ENCODE results near the gene CACNA1E.

DNA sequence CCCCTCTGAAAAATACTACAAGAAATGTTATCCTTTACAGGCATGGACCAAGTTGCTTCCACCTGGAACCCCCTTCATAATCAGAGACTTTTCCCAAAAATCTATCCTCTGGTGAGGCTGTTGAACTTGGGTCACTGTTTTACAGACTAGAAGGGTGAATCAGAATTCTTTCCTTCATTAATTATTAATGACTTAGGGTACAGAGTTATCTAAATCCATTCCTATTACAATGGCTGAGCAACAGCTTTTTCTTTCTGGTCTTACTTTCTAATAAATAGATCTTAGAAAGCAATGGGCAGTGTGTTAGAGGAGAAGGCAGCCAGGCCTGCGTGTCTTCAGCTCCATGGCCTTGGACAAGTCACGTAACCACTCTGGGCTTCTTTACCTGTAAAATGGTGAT is 294.0 kb downstream of the CACNA1E start:
- TF ChIP-seq, protein P1, sequence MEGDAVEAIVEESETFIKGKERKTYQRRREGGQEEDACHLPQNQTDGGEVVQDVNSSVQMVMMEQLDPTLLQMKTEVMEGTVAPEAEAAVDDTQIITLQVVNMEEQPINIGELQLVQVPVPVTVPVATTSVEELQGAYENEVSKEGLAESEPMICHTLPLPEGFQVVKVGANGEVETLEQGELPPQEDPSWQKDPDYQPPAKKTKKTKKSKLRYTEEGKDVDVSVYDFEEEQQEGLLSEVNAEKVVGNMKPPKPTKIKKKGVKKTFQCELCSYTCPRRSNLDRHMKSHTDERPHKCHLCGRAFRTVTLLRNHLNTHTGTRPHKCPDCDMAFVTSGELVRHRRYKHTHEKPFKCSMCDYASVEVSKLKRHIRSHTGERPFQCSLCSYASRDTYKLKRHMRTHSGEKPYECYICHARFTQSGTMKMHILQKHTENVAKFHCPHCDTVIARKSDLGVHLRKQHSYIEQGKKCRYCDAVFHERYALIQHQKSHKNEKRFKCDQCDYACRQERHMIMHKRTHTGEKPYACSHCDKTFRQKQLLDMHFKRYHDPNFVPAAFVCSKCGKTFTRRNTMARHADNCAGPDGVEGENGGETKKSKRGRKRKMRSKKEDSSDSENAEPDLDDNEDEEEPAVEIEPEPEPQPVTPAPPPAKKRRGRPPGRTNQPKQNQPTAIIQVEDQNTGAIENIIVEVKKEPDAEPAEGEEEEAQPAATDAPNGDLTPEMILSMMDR (conservative IDR thresholded peaks at IDR 0.05): no peak
- TF ChIP-seq ZFX (IDR thresholded peaks at IDR 0.05): no peak
